Peyer's patch (tissue), 4 donors: ENCODE results near the gene HAL.

Experiments
- POLR2A ChIP-seq, 2 donors: fragments of 450-650 bp; IDR thresholded peaks; one replicate each; pipeline ENCODE4 v1.5.1; 2017; ENCODE audit warnings: antibody characterized with exemption in 2 of 2, mild to moderate bottlenecking in 2 of 2, moderate library complexity in 2 of 2
- TF ChIP-seq, protein P1 (sequence below), 6 experiments: fragments of 450-650 bp in 4 of 6; fragments of 200-600 bp in 2 of 6; sonication (generic) in 1 of 6; IDR thresholded peaks; one replicate each; pipeline ENCODE4 v1.5.1; 2017 to 2019; ENCODE audit warnings: antibody characterized with exemption in 6 of 6, mild to moderate bottlenecking in 3 of 6, moderate library complexity in 1 of 6

GRCh38 chr12:95960241-95960640, 35.9 kb downstream of the HAL start:
- TF ChIP-seq, protein P1, sequence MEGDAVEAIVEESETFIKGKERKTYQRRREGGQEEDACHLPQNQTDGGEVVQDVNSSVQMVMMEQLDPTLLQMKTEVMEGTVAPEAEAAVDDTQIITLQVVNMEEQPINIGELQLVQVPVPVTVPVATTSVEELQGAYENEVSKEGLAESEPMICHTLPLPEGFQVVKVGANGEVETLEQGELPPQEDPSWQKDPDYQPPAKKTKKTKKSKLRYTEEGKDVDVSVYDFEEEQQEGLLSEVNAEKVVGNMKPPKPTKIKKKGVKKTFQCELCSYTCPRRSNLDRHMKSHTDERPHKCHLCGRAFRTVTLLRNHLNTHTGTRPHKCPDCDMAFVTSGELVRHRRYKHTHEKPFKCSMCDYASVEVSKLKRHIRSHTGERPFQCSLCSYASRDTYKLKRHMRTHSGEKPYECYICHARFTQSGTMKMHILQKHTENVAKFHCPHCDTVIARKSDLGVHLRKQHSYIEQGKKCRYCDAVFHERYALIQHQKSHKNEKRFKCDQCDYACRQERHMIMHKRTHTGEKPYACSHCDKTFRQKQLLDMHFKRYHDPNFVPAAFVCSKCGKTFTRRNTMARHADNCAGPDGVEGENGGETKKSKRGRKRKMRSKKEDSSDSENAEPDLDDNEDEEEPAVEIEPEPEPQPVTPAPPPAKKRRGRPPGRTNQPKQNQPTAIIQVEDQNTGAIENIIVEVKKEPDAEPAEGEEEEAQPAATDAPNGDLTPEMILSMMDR (IDR thresholded peaks at IDR 0.05): no peak
- no peak for TF ChIP-seq POLR2A (IDR thresholded peaks at IDR 0.05)
